ENCODE data around the gene PRLR. TPM values are rescaled to one million over a fixed set of nuclear protein-coding genes. Genes with fewer than 3 reads are reported as not detected.

PRLR gene
- polyA plus RNA-seq, 1 donor from 2014 or later: 0.50 TPM

DNA sequence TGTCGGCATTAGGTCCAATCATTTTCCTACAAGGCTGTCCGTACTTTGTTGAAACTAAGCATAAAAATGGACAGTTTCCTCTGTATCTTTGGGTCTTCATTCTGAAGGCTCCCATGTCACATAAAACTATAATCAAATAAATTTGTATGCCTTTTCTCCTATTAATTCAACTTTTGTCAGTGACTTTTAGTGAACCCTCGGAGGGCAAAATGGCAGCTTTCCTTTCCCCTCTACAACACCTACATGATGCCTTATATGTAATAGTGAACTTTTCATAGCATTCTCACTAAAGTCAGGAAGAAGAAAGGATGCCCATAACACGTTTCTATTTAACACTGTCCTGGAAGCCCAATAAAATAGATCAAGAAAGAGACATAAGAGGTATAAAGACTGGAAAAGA lies 177.4 kb downstream of the PRLR start:
- H3K27me3 ChIP-seq (ENCODE audit: insufficient read depth, low read depth, low read length): no peaks in the 10 kb centered on the region
- H3K4me2 ChIP-seq (ENCODE audit: low read length): no peak overlapping the region
- H3K4me3 ChIP-seq (ENCODE audit: low read length): no peak overlapping the region
- no peaks in the 10 kb centered on the region for H3K36me3 ChIP-seq (ENCODE audit: insufficient read depth, low read length)
- no peak overlapping the region for H2AFZ ChIP-seq (ENCODE audit: low read depth, low read length)
- H4K20me1 ChIP-seq (ENCODE audit: insufficient read depth): no peaks in the 10 kb centered on the region
- TF ChIP-seq TAF1 (IDR thresholded peaks at IDR 0.05; ENCODE audit: low read depth) (no peak), EZH2 (IDR thresholded peaks at IDR 0.05; ENCODE audit: borderline replicate concordance, insufficient read depth, low read length, poor library complexity, severe bottlenecking) (no peak), EP300 (conservative IDR thresholded peaks at IDR 0.05; ENCODE audit: poor library complexity, severe bottlenecking) (no peak), CTCF (IDR thresholded peaks at IDR 0.05; ENCODE audit: poor library complexity, severe bottlenecking) (no peak), RAD21 (conservative IDR thresholded peaks at IDR 0.05) (no peak), POLR2AphosphoS5 (IDR thresholded peaks at IDR 0.05) (no peak), MXI1 (conservative IDR thresholded peaks at IDR 0.05; ENCODE audit: poor library complexity, severe bottlenecking) (no peak)
- TF ChIP-seq, protein P1, sequence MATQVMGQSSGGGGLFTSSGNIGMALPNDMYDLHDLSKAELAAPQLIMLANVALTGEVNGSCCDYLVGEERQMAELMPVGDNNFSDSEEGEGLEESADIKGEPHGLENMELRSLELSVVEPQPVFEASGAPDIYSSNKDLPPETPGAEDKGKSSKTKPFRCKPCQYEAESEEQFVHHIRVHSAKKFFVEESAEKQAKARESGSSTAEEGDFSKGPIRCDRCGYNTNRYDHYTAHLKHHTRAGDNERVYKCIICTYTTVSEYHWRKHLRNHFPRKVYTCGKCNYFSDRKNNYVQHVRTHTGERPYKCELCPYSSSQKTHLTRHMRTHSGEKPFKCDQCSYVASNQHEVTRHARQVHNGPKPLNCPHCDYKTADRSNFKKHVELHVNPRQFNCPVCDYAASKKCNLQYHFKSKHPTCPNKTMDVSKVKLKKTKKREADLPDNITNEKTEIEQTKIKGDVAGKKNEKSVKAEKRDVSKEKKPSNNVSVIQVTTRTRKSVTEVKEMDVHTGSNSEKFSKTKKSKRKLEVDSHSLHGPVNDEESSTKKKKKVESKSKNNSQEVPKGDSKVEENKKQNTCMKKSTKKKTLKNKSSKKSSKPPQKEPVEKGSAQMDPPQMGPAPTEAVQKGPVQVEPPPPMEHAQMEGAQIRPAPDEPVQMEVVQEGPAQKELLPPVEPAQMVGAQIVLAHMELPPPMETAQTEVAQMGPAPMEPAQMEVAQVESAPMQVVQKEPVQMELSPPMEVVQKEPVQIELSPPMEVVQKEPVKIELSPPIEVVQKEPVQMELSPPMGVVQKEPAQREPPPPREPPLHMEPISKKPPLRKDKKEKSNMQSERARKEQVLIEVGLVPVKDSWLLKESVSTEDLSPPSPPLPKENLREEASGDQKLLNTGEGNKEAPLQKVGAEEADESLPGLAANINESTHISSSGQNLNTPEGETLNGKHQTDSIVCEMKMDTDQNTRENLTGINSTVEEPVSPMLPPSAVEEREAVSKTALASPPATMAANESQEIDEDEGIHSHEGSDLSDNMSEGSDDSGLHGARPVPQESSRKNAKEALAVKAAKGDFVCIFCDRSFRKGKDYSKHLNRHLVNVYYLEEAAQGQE (IDR thresholded peaks at IDR 0.05; ENCODE audit: borderline replicate concordance): no peak
- H3K79me2 ChIP-seq (replicated peaks; ENCODE audit: insufficient read depth, low read length): no peaks in the 10 kb centered on the region
- H3K9me3 ChIP-seq (ENCODE audit: low read length): no peaks in the 10 kb centered on the region
- H3K27ac ChIP-seq (ENCODE audit: low read length): no peak overlapping the region
- no peaks in the 10 kb centered on the region for H3K9me2 ChIP-seq (ENCODE audit: insufficient read depth, low read length)
- no peak overlapping the region for H3K9ac ChIP-seq (ENCODE audit: low read length)
- no peaks in the 10 kb centered on the region for H3F3A ChIP-seq (ENCODE audit: insufficient read depth, low read length, poor library complexity, severe bottlenecking)

DNA sequence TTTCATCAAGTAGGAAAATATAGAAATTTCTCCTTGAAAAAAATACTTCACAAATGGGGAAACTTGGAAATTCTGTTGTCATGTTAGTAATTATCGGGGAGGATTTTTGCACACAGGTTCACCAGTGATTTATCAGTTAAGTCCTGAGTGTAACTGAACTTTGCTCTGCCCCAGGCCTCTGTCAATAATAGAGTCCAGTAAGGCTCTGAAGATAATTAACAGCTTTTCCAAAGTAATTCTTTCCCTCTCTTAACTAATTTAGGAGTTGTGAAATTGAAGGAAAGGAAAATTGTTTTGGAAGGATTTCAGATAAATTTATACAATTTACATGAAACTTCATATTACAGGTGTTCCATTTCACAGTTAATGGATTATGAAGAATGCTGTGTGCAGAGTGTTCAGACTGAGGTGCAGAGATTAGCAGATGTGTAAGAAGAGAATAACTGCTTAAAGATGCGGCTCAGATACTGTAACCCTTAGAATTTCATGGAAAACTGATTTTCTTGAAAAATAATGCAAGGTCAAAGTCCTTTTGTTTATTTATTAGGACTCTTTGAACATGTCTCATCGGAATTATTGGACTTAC lies 179.7 kb downstream of the PRLR start:
- no peak overlapping the region for H2AFZ ChIP-seq (ENCODE audit: low read depth, low read length)
- no peak overlapping the region for H3K4me2 ChIP-seq (ENCODE audit: low read length)
- no peaks in the 10 kb centered on the region for H3K9me2 ChIP-seq (ENCODE audit: insufficient read depth, low read length)
- no peak for TF ChIP-seq CTCF (IDR thresholded peaks at IDR 0.05; ENCODE audit: poor library complexity, severe bottlenecking)
- no peak for TF ChIP-seq EP300 (conservative IDR thresholded peaks at IDR 0.05; ENCODE audit: poor library complexity, severe bottlenecking)
- TF ChIP-seq, protein P1 (IDR thresholded peaks at IDR 0.05; ENCODE audit: borderline replicate concordance): no peak
- TF ChIP-seq TAF1 (IDR thresholded peaks at IDR 0.05; ENCODE audit: low read depth): no peak
- H3K27ac ChIP-seq (ENCODE audit: low read length): no peak overlapping the region
- H3K4me3 ChIP-seq (ENCODE audit: low read length): no peak overlapping the region
- H3K36me3 ChIP-seq (ENCODE audit: insufficient read depth, low read length): no peaks in the 10 kb centered on the region
- no peak overlapping the region for H3K9ac ChIP-seq (ENCODE audit: low read length)
- H4K20me1 ChIP-seq (ENCODE audit: insufficient read depth): no peaks in the 10 kb centered on the region
- H3K9me3 ChIP-seq (ENCODE audit: low read length): no peaks in the 10 kb centered on the region
- H3F3A ChIP-seq (ENCODE audit: insufficient read depth, low read length, poor library complexity, severe bottlenecking): no peaks in the 10 kb centered on the region
- no peaks in the 10 kb centered on the region for H3K27me3 ChIP-seq (ENCODE audit: insufficient read depth, low read depth, low read length)
- H3K79me2 ChIP-seq (replicated peaks; ENCODE audit: insufficient read depth, low read length): no peaks in the 10 kb centered on the region

Measured in neural cell (in vitro differentiated cells).